ENCODE results near the gene FBXL17.

FBXL17 gene

DNA sequence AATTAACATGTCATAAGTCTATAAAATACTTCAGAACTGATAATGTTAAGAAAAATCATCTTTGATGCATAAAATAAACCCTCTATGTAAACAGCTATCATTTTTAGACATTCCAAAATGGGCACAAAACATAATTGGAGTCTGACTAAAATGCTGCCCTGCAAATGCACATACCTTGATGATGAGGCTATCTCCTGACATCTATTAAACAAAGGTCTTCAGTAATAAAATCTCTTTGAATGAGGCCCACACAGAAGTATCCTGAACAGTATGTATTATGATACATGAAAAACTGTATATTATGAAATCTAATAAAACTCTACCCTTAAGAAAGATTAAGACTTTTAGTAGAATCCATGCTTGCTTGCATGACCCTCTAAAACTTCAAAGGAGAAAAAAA is 66.1 kb downstream of the FBXL17 start:
- TF ChIP-seq, protein P1, sequence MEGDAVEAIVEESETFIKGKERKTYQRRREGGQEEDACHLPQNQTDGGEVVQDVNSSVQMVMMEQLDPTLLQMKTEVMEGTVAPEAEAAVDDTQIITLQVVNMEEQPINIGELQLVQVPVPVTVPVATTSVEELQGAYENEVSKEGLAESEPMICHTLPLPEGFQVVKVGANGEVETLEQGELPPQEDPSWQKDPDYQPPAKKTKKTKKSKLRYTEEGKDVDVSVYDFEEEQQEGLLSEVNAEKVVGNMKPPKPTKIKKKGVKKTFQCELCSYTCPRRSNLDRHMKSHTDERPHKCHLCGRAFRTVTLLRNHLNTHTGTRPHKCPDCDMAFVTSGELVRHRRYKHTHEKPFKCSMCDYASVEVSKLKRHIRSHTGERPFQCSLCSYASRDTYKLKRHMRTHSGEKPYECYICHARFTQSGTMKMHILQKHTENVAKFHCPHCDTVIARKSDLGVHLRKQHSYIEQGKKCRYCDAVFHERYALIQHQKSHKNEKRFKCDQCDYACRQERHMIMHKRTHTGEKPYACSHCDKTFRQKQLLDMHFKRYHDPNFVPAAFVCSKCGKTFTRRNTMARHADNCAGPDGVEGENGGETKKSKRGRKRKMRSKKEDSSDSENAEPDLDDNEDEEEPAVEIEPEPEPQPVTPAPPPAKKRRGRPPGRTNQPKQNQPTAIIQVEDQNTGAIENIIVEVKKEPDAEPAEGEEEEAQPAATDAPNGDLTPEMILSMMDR (IDR thresholded peaks at IDR 0.05; ENCODE audit: insufficient read depth, missing control alignments), result no peak
- no peak for DNase-seq (ENCODE audit: insufficient read length, low spot score)
- FAIRE-seq, result no peak

DNA sequence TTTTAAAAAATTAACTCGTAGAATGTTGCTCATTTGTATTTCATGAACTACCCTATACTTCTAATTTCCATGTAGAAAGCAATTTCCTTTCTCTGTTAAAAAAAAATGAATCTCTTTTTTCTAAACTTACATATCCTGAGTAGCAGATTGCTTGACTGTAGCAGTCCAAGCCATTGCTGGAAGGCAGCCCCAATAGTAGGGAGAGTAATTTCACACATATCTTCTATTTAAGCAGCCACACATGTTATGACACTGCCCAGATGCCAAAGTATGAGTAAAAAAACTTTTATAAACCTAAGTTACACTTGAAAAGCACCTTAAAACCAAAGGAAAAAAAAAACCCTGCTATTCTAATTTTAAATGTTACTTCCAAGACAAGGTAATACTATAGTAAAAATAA is 69.6 kb downstream of the FBXL17 start:
- FAIRE-seq (no peak), DNase-seq (ENCODE audit: insufficient read length, low spot score) (no peak)
- TF ChIP-seq, protein P1 (IDR thresholded peaks at IDR 0.05; ENCODE audit: insufficient read depth, missing control alignments), result no peak

DNA sequence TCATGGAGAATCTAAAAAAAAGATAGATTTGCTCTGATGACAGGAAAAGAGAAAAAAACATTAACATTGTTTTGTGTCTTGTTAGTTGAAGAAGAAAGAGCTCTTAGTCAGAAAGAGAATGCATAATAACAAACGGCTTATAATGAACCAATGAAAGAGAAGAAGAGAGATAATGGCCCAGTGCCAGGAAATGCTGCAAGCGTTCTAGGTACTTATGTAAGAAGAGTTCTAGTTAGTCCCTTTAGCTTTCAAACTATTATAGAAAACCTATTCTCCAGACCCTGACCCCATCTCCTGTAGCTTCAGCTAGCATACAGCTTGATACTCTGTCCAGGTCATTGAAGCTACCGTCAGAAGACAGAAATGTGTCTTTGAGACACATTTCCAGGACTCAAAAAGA is 70.2 kb downstream of the FBXL17 start:
- TF ChIP-seq, protein P1 (IDR thresholded peaks at IDR 0.05; ENCODE audit: insufficient read depth, missing control alignments), result no peak
- DNase-seq (ENCODE audit: insufficient read length, low spot score), result no peak
- FAIRE-seq, result no peak

DNA sequence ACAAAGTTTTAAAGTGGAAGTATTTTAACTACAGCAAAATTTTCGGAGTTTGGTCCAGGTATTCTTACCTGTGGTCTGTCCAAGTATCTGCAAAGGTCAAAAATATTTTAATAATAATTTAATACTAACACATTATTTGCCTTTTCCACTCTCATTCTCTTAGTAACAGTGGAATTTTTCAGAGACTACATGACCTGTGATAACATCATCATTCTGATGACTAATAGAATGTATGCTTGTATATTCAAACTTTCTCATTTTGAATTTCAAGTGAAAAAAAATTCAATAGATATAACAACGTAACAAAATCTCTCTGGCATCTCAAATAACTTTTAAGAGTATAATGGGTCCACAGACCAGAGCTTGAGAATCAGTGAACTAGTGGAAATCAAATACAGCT is 78.3 kb downstream of the FBXL17 start:
- FAIRE-seq (no peak), DNase-seq (ENCODE audit: insufficient read length, low spot score) (no peak)
- TF ChIP-seq, protein P1 (IDR thresholded peaks at IDR 0.05; ENCODE audit: insufficient read depth, missing control alignments), result no peak

DNA sequence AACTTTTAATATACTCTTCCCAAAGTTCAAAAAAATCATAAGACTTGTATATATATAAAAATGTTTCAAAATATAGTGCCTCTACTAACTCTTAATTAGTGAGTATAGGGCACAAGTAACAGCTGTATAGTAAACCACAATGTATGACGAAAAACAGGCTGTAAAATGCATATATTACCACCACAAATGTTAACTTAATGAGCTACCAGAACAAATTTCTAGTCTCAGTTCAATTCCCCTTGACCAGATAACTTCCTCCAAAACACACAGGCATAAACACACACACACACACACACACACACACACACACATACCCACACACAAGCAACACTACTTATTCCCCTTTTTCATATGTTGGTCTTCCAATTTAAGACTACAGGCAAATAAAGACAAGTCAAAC is 78.8 kb downstream of the FBXL17 start:
- FAIRE-seq (no peak), DNase-seq (ENCODE audit: insufficient read length, low spot score) (no peak)
- TF ChIP-seq, protein P1 (IDR thresholded peaks at IDR 0.05; ENCODE audit: insufficient read depth, missing control alignments), result no peak

DNA sequence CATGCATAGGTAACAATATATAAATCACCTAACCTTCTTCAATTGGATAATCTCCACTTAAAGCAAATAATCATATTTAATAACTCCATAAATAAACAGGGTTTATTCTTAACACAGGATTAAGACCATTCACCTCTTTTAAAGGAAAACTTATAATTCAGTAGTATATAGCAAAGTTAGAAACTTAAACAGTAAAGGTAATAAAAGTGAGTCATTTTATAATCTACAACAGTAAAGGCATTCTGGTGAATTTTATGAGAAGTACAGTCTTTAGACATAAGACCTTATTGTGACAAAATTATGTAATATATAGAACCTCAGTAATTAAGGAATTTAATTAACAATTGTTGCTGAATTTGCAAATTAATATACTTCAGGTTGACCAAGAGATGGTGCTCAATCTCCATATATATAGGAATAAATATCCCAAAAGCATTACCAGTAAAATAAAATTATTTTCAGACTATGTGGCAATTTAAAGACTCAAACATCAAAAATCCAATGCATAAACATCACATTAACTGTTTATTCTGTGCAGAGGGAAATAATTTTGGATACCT is 84.8 kb downstream of the FBXL17 start:
- no peak for DNase-seq (ENCODE audit: insufficient read length, low spot score)
- FAIRE-seq, result no peak
- TF ChIP-seq, protein P1 (IDR thresholded peaks at IDR 0.05; ENCODE audit: insufficient read depth, missing control alignments), result no peak

DNA sequence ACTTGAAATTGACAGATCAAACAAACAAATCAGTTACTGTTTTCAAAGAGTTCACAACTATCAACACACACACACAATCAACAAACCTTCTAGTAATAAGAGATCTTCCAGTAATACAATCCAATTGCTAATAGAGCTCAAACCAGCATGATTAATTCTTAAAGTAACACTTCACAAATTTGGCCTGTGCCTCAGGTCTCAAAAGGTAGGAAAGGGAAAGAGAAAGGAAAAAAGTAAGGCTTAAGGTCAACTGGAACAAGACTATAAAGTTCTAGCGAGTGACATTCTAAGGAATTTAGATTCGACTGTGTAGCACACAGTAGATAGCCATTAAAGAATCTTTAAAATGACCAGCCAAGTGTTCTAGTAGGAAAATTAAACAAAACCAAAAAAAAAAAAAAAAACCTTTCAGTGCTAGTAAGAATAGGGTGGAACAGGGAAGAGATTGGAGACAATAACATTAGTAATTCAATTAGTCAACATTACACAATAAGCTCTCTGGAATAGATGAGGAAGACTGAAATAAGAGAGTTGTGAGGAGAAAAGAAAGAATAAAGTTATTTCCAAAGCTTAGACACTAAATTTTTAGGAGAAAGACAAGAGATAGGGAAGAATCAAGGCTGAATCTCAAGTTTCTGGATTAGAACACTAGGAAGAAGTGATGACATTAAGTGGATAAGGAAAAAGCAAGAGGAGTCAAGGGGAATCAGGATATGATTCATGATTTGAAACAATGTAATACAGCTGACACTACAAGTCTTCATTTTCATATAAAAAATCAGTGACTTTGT is 86.1 kb downstream of the FBXL17 start:
- FAIRE-seq, result peak; percentile 53
- DNase-seq (ENCODE audit: insufficient read length, low spot score), result no peak
- TF ChIP-seq, protein P1 (IDR thresholded peaks at IDR 0.05; ENCODE audit: insufficient read depth, missing control alignments), result no peak

Measured in D721Med (cell line).